ENCODE data around the gene SLC35E1.

SLC35E1 gene

DNA sequence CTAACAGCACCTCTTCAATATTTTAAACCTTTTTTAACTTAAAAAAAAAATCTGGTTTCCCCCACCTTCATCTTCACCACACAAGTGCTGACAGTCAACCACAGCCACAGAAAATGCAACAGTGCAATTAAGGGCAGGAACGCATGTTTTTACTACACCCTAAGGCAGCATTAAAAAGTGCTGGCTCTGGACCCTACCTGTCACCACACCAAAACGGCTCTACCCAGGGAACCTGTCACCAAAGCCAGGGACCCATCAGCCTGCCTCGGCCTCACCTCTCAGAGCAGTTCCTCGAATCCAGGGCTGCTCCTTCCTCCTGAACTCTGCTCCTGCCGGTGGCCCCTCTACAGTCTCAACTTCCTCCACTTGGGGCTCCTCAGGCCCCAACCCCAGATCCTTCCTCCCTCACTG, 22.5 kb upstream of the SLC35E1 start:
- ChIA-PET POLR2A (no interaction called here), CTCF (interaction anchor here (1.8 kb wide), 1 partner anchor 10 kb away, joined by 7 read pairs; no protein-coding TSS in a partner anchor)
- TF ChIP-seq, protein P1, sequence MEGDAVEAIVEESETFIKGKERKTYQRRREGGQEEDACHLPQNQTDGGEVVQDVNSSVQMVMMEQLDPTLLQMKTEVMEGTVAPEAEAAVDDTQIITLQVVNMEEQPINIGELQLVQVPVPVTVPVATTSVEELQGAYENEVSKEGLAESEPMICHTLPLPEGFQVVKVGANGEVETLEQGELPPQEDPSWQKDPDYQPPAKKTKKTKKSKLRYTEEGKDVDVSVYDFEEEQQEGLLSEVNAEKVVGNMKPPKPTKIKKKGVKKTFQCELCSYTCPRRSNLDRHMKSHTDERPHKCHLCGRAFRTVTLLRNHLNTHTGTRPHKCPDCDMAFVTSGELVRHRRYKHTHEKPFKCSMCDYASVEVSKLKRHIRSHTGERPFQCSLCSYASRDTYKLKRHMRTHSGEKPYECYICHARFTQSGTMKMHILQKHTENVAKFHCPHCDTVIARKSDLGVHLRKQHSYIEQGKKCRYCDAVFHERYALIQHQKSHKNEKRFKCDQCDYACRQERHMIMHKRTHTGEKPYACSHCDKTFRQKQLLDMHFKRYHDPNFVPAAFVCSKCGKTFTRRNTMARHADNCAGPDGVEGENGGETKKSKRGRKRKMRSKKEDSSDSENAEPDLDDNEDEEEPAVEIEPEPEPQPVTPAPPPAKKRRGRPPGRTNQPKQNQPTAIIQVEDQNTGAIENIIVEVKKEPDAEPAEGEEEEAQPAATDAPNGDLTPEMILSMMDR (IDR thresholded peaks at IDR 0.05; ENCODE audit: control extremely low read depth, extremely low read depth, low read depth, missing control alignments) = no peak
- no peak for DNase-seq (ENCODE audit: extremely low spot score)

DNA sequence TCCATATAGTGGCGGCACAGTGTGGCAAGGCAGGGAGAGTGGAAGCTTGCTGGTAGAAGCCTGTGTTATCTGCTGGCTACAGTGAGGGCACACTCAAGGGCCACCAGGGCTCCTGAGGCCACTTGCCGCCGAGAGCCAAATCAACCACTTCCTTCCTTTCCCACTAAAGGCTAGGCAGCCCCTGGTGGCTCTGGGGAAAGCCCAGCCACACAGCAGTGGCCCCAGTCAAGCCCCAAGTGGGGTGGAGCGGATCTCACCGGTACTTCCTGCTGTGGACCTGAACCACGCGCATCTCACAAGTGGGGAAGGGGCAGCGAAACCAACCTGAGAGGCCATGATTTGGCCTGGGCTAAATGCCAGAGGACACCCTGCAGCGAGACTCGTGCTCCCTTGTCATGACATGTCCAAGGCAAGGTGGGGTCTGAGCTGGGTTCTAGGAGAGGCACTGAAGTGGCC, 21.9 kb upstream of the SLC35E1 start:
- CTCF ChIA-PET = interaction anchor here (1.1 to 1.8 kb wide), 2 partner anchors 9 to 30 kb away, joined by 3 to 7 read pairs; no protein-coding TSS in a partner anchor
- no peak for DNase-seq (ENCODE audit: extremely low spot score)
- POLR2A ChIA-PET = interaction anchor here (0.6 kb wide), 1 partner anchor 140 kb away, joined by 5 read pairs; no protein-coding TSS in a partner anchor
- TF ChIP-seq, protein P1 (IDR thresholded peaks at IDR 0.05; ENCODE audit: control extremely low read depth, extremely low read depth, low read depth, missing control alignments) = no peak

DNA sequence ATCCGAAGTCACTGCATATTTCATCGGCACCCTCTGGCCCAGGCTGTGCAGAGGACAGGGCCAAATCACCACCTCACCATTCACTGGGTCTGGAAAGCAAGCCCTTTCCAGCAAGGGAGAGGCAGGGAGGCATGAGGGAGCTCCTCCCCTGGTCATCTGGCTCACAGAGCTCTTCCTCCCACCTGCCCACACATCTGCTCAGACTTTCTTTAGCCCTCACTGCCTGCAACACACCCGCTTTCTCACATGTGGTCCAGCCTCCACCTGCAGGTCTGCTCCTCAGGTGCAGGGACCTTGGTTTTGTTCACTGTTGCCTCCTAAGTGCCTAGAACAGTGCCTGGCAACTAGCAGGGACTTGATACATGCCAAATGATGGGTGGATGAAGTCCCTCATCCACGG, 21.0 kb upstream of the SLC35E1 start:
- no peak for DNase-seq (ENCODE audit: extremely low spot score)
- POLR2A ChIA-PET = interaction anchor here (1.7 kb wide), 1 partner anchor 9 kb away, joined by 6 read pairs; no protein-coding TSS in a partner anchor
- CTCF ChIA-PET = interaction anchor here (1.8 to 2.7 kb wide), 2 partner anchors 8 to 25 kb away, joined by 7 to 9 read pairs; no protein-coding TSS in a partner anchor
- TF ChIP-seq, protein P1 (IDR thresholded peaks at IDR 0.05; ENCODE audit: control extremely low read depth, extremely low read depth, low read depth, missing control alignments) = no peak

DNA sequence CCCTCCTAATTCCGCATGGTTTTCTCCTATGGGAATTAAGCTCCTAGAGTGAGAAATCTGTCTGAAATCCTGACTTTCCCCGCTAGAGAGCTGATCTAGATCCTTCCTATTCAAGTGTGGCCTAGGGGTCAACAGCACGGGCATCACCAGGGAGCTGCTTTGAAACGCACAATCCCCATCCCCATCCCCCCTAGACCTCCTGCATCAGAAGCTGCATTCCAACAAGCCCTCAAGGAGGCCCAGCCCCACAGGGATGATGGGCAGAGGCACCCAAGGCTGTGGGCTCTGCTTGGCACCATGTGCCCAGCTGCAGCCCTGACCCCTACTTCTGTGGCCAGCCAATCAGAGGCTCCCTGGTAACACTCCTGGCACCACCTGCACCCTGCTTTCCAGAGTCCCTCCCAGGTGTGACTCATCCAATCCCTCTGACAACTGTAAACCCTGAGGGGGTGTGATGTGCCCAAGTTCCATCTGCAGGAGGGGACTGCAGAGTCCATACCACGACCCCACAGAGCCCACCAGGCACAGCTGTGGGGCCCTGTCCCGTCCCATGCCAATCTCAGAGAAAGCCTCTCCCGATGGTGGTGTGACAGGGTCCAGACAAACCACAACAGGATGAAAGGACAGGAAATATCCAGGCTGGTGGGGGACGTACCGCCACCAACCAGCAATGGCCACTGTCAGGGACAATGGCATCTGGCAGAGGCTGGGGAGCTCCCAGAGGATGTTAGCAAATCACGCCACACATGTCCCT, 19.8 kb upstream of the SLC35E1 start:
- POLR2A ChIA-PET = interaction anchor here (1.7 kb wide), 1 partner anchor 8 kb away, joined by 6 read pairs; no protein-coding TSS in a partner anchor
- TF ChIP-seq, protein P1 (IDR thresholded peaks at IDR 0.05; ENCODE audit: control extremely low read depth, extremely low read depth, low read depth, missing control alignments) = no peak
- no peak for DNase-seq (ENCODE audit: extremely low spot score)
- CTCF ChIA-PET = interaction anchor here (0.9 to 2.7 kb wide), 6 partner anchors 11 to 69 kb away, joined by 3 to 9 read pairs (median 3); partner anchors contain the start of gene TMEM38A

DNA sequence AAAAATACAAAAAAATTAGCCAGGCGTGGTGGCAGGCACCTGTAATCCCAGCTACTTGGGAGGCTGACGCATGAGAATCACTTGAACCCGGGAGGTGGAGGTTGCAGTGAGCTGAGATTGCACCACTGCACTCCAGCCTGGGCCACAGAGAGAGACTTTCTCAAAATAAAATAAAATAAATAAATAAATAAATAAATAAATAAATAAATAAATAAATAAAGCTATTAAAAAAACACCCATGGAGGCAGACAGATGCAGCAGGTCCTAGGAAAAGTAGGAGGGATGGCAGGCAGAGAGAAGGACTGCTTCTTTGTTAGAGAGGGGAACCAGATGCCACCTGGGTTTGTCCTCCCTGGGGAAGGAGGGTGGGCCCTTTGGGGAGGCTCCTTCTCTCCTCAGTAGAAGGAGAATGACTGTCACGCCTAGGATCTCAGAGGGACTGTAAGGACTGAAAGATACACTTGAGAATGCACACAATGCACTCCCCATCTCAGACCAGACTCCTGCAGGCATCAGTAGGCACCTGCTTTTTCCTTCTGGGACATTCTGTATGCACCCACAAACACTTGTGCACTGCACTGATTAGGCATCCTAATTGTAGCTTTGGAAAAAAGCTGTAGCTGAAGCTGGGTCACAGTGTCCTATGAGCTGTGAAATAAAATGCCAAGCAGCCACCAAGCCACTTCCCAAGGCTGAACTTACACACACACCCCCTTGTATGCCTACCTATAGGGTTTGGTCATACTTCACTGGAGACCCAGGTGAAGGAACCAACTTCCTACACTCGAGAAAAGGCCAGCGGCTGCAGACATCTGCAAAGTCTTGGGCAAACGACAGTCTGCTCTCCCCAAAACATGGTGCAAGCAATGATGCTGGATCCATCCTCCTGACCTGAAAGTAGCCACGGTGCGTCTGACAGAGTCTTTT, 18.9 kb upstream of the SLC35E1 start:
- CTCF ChIA-PET = interaction anchor here (0.9 to 2.7 kb wide), 8 partner anchors 12 to 70 kb away, joined by 3 to 9 read pairs (median 3); partner anchors contain the start of gene TMEM38A
- TF ChIP-seq, protein P1 (IDR thresholded peaks at IDR 0.05; ENCODE audit: control extremely low read depth, extremely low read depth, low read depth, missing control alignments) = no peak

DNA sequence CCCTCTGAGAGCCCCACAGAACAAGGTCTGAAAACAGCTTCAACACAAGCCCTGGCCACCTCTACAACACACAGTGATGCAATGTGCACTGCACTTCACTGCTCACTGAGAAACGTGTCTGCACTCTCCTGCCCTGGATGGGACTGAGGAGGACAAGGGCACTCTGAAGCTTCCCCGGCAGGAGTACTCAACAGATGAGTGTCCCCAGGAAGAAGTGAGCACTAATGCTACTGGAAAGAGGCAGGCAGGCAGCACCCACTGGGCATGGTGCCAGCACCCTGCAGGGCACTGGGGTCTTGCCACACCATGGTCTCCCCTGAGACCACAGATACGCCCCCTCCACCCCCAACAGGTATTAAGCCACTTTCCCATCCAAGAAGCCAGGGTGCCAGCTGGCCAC, 17.7 kb upstream of the SLC35E1 start:
- DNase-seq (ENCODE audit: extremely low spot score) = no peak
- ChIA-PET CTCF (interaction anchor here (1.1 to 2.6 kb wide), 5 partner anchors 9 to 32 kb away, joined by 3 to 9 read pairs (median 3); no protein-coding TSS in a partner anchor), POLR2A (no interaction called here)
- TF ChIP-seq, protein P1 (IDR thresholded peaks at IDR 0.05; ENCODE audit: control extremely low read depth, extremely low read depth, low read depth, missing control alignments) = no peak

More for the DNA sequence above, 18.9 kb upstream of the SLC35E1 start:
- no peak for DNase-seq (ENCODE audit: extremely low spot score)
- POLR2A ChIA-PET = no interaction called here
